CD14-positive monocyte (primary cell): ENCODE data around the gene NGFR. TPM values are rescaled to one million over a fixed set of nuclear protein-coding genes. Genes with fewer than 3 reads are reported as not detected.

ENCODE experiments used
- DNase-seq, 3 donors: peaks; one replicate each; pipeline ENCODE4 v3.0.0-alpha.2; 2011 to 2022
- H2AFZ ChIP-seq: 2 replicates; pipeline ENCODE4 v1.6.0; 2012; ENCODE audit warnings: mild to moderate bottlenecking, low read depth, low read length, inconsistent platforms; ENCODE audit not compliant: insufficient read depth, poor library complexity, severe bottlenecking
- H3K27ac ChIP-seq, 2 donors: 1 replicate in 1 of 2; 2 replicates in 1 of 2; pipeline ENCODE4 v1.5.1; 2012 to 2013; ENCODE audit warnings: low read length in 2 of 2, control low read depth in 1 of 2, inconsistent platforms in 1 of 2, low read depth in 1 of 2, mild to moderate bottlenecking in 1 of 2
- H3K27me3 ChIP-seq, 2 donors: one replicate each; pipeline versions ENCODE4 v1.6.0 to v1.6.1; 2011 to 2013; ENCODE audit warnings: low read length in 2 of 2; ENCODE audit not compliant: control insufficient read depth in 2 of 2, insufficient read depth in 2 of 2
- H3K36me3 ChIP-seq, 2 donors: replicated peaks in 1 of 2; 1 replicate in 1 of 2; 2 replicates in 1 of 2; pipeline versions ENCODE4 v1.5.1 to v1.6.1; 2012 to 2013; ENCODE audit warnings: low read length in 2 of 2, control low read depth in 1 of 2, inconsistent platforms in 1 of 2, mild to moderate bottlenecking in 1 of 2; ENCODE audit not compliant: insufficient read depth in 2 of 2, control insufficient read depth in 1 of 2
- H3K4me1 ChIP-seq, 2 donors: 1 replicate in 1 of 2; 2 replicates in 1 of 2; pipeline versions ENCODE4 v1.5.1 to v1.6.1; 2012 to 2013; ENCODE audit warnings: low read length in 2 of 2, control low read depth in 1 of 2, inconsistent platforms in 1 of 2, mild to moderate bottlenecking in 1 of 2, moderate library complexity in 1 of 2; ENCODE audit not compliant: insufficient read depth in 2 of 2, control insufficient read depth in 1 of 2
- H3K4me2 ChIP-seq: replicated peaks from 2 replicates; pipeline ENCODE3; 2012; ENCODE audit warnings: low read length, moderate library complexity, mild to moderate bottlenecking; ENCODE audit not compliant: poor library complexity, severe bottlenecking; ENCODE audit errors: extremely low read depth
- H3K4me3 ChIP-seq, 3 experiments: fragments of 200-600 bp in 1 of 3; sonication (generic) in 1 of 3; replicated peaks in 1 of 3; 1 replicate in 2 of 3; 2 replicates in 1 of 3; pipeline ENCODE4 v1.5.1; 2011 to 2013; ENCODE audit warnings: low read length in 3 of 3, mild to moderate bottlenecking in 3 of 3, control low read depth in 2 of 3, low read depth in 2 of 3, inconsistent platforms in 1 of 3, moderate library complexity in 1 of 3
- H3K79me2 ChIP-seq: 2 replicates; pipeline ENCODE4 v1.6.0; 2012; ENCODE audit warnings: mild to moderate bottlenecking, control low read depth, inconsistent platforms, low read length, moderate library complexity; ENCODE audit not compliant: insufficient read depth
- H3K9ac ChIP-seq: 2 replicates; pipeline ENCODE4 v1.6.0; 2017; ENCODE audit warnings: low read length, mild to moderate bottlenecking; ENCODE audit not compliant: insufficient read depth, poor library complexity, severe bottlenecking
- H3K9me3 ChIP-seq, 2 donors: replicated peaks in 1 of 2; 1 replicate in 1 of 2; 2 replicates in 1 of 2; pipeline versions ENCODE4 v1.5.1 to v1.6.1; 2012 to 2013; ENCODE audit warnings: low read length in 2 of 2, control low read depth in 1 of 2; ENCODE audit not compliant: control insufficient read depth in 1 of 2, insufficient read depth in 1 of 2
- H4K20me1 ChIP-seq: 2 replicates; pipeline ENCODE4 v1.6.0; 2012; ENCODE audit warnings: mild to moderate bottlenecking, low read length, control low read depth, moderate library complexity; ENCODE audit not compliant: insufficient read depth
- H3K27ac Mint-ChIP-seq, 7 donors: one replicate each; pipeline ENCODE4 v1.8.0; 2020; ENCODE audit warnings: mild to moderate bottlenecking in 7 of 7, mixed read lengths in 7 of 7, moderate library complexity in 6 of 7, inconsistent platforms in 2 of 7
- H3K27me3 Mint-ChIP-seq, 3 donors: one replicate each; pipeline ENCODE4 v1.8.0; 2021 to 2022; ENCODE audit warnings: low read depth in 3 of 3, mild to moderate bottlenecking in 3 of 3, mixed read lengths in 3 of 3, moderate library complexity in 3 of 3, inconsistent platforms in 1 of 3
- H3K36me3 Mint-ChIP-seq, 2 donors: one replicate each; pipeline ENCODE4 v1.8.0; 2020; ENCODE audit warnings: mixed read lengths in 2 of 2, inconsistent platforms in 1 of 2, mild to moderate bottlenecking in 1 of 2
- H3K4me1 Mint-ChIP-seq: one replicate; pipeline ENCODE4 v1.8.0; 2020; ENCODE audit warnings: mild to moderate bottlenecking, mixed read lengths
- H3K4me3 Mint-ChIP-seq, 2 donors: one replicate each; pipeline ENCODE4 v1.8.0; 2020; ENCODE audit warnings: mild to moderate bottlenecking in 2 of 2, mixed read lengths in 2 of 2, moderate library complexity in 1 of 2
- H3K9me3 Mint-ChIP-seq, 7 donors: one replicate each; pipeline ENCODE4 v1.8.0; 2020 to 2022; ENCODE audit warnings: mixed read lengths in 7 of 7, mild to moderate bottlenecking in 6 of 7, moderate library complexity in 6 of 7, inconsistent platforms in 2 of 7
- WGBS: methylation state at CpG from one replicate; pipeline ENCODE4 v1.1.5; 2013; ENCODE audit warnings: missing lambda C conversion rate; ENCODE audit not compliant: insufficient coverage; 5-methylcytosine and 5-hydroxymethylcytosine counted together
- intact Hi-C, 2 donors: fragments of 100-400 bp; cut with micrococcal nuclease; formaldehyde crosslinking; loops; one replicate each; pipeline versions ENCODE4 v1.15.0 to v1.15.1; 2023
- polyA plus RNA-seq, 3 donors: library from polyadenylated mRNA; depleted of rRNA in 1 of 3; unstranded in 2 of 3; stranded (reverse) in 1 of 3; fragments of 300-500 nt in 2 of 3; fragments of >200 nt in 1 of 3; fragmentation: Illumina TruSeq in 2 of 3; gene quantifications; 1 replicate in 2 of 3; 2 replicates in 1 of 3; pipeline ENCODE4 v1.2.3, GENCODE V29; 2012 to 2021
- TF ChIP-seq, protein P1 (sequence below): fragments of 200-600 bp; IDR thresholded peaks from one replicate; pipeline ENCODE4 v1.8.0; 2022; ENCODE audit warnings: antibody characterized with exemption, mild to moderate bottlenecking

Gene NGFR
- polyA plus RNA-seq, 3 donors: 0.05 to 0.19 TPM; not detected in 1

DNA sequence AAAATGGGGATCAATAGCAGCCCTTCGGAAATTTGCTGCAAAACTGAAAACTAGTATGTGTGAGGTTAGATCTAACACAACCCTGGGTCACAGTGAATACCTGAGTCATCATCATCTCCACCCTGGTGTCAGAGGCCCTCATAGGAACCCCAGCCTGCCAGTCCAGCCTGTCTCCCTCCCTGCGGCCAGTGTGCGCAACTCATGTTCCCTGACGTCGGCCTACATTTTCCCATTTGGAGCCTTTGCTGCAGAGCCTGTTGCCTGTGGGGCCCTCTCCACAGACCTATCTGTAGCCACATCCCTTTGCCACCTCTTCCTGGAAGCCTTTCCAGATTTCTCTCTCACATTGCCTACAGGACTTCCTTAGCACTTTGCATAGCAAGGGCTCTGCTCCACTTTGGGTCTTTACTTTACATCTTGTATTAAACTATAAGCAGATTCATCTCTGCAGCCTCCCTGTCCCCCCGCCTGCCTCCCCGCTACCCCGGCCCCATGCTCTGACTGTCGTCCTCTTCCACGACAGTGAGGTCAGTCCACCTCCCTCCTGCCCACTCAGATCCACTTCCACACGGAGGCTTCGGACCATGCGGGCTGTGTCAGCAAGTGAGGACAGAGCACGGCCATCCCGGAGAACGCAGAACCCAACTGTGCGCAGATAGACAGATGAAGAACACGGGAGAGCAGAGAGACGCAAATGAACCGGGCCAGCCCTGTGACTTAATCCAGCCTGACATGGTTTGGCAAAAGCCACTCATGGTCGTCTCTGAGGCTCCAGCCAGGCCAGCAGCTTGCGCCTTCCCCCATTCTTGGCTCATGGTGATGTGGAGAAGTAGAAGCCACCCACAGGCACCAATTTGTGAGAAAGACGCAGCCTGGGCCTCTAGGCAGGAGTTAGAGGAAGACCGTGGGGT lies 31.0 kb downstream of the NGFR start:
- no peak overlapping the region for H3K27ac ChIP-seq
- Mint-ChIP-seq H3K4me3 (peak overlapping the region in 1 of 2 donors; percentile 26), H3K27ac (no peak overlapping the region), H3K4me1 (peaks cover 22% of the 10 kb centered on the region), H3K27me3 (peaks cover 20 to 70% (median 27%) of the 10 kb centered on the region in 3 donors), H3K9me3 (peaks cover 0 to 3% (median 0%) of the 10 kb centered on the region in 7 donors), H3K36me3 (peaks cover 0 to 2% of the 10 kb centered on the region in 2 donors)
- no peaks in the 10 kb centered on the region for H3K79me2 ChIP-seq
- H3K4me2 ChIP-seq: no peak overlapping the region
- peaks cover 18 to 19% of the 10 kb centered on the region in 2 donors for H3K4me1 ChIP-seq
- intact Hi-C loops: no loop called here
- no peak overlapping the region for H3K4me3 ChIP-seq
- no peaks in the 10 kb centered on the region for H4K20me1 ChIP-seq
- TF ChIP-seq, protein P1, sequence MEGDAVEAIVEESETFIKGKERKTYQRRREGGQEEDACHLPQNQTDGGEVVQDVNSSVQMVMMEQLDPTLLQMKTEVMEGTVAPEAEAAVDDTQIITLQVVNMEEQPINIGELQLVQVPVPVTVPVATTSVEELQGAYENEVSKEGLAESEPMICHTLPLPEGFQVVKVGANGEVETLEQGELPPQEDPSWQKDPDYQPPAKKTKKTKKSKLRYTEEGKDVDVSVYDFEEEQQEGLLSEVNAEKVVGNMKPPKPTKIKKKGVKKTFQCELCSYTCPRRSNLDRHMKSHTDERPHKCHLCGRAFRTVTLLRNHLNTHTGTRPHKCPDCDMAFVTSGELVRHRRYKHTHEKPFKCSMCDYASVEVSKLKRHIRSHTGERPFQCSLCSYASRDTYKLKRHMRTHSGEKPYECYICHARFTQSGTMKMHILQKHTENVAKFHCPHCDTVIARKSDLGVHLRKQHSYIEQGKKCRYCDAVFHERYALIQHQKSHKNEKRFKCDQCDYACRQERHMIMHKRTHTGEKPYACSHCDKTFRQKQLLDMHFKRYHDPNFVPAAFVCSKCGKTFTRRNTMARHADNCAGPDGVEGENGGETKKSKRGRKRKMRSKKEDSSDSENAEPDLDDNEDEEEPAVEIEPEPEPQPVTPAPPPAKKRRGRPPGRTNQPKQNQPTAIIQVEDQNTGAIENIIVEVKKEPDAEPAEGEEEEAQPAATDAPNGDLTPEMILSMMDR: no peak
- H3K9me3 ChIP-seq: no peaks in the 10 kb centered on the region
- H3K27me3 ChIP-seq: peaks cover 0 to 25% of the 10 kb centered on the region in 2 donors
- DNase-seq: no peak
- H3K36me3 ChIP-seq: no peaks in the 10 kb centered on the region
- 96% methylated on average over 20 of the region's 24 CpGs for WGBS
- no peak overlapping the region for H2AFZ ChIP-seq
- no peak overlapping the region for H3K9ac ChIP-seq

DNA sequence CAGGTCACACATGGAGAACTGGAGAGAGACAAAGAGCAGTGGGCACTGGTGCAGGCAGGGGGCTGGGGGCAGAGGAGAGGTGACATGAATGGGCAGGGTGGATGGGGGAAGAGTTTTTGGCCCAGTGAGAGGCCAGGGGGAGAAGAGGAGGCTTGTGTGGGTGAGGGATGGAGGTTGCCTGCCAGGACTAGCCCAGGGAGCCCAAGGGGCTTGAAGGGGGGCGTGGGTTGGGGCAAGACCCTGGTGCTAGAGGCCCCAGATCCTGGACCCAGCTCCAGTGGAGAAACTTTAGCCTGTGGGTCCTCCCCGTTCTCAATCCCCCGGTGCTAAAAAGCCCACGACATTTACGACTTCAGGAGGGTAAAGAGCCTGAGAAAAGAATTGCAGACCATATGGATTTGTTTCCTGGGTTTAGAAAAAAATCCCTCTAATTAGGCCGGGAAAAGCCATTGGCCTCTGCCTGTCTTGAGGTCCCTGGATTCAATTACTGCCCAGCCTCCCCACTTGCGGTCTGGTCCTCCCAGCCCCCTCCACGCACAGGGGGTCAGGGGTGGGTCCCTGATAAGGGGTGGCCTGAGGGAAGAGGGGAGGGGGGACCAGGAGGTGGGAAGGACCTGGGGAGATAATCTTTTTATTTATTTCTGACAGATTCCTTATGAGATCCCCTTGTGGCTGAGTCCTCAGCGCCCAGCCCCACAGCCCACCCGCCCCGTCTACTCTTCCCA lies 33.0 kb downstream of the NGFR start:
- Histone ChIP-seq H3K4me2 (no peak overlapping the region), H3K79me2 (no peaks in the 10 kb centered on the region), H4K20me1 (no peaks in the 10 kb centered on the region), H3K36me3 (no peaks in the 10 kb centered on the region), H3K4me1 (peaks cover 0 to 2% of the 10 kb centered on the region in 2 donors), H3K9ac (no peak overlapping the region), H3K9me3 (no peaks in the 10 kb centered on the region), H3K27me3 (peaks cover 2 to 25% of the 10 kb centered on the region in 2 donors), H3K27ac (no peak overlapping the region), H3K4me3 (no peak overlapping the region), H2AFZ (no peak overlapping the region)
- TF ChIP-seq, protein P1: no peak
- Mint-ChIP-seq H3K4me3 (no peak overlapping the region), H3K4me1 (peaks cover 4% of the 10 kb centered on the region), H3K9me3 (peaks cover 0 to 3% (median 0%) of the 10 kb centered on the region in 7 donors), H3K27me3 (peaks cover 19 to 69% (median 24%) of the 10 kb centered on the region in 3 donors), H3K36me3 (peaks cover 0 to 2% of the 10 kb centered on the region in 2 donors), H3K27ac (no peak overlapping the region)
- intact Hi-C loops: no loop called here
- DNase-seq: no peak
- WGBS: 84% methylated on average over 4 of the region's 11 CpGs
